ENCODE results near the gene MYMX. TPM values are rescaled to one million over a fixed set of nuclear protein-coding genes. Genes with fewer than 3 reads are reported as not detected.

The MYMX gene
- total RNA-seq, 8 experiments from 2014 or later: 0.27 to 0.38 TPM; not detected in 6

DNA sequence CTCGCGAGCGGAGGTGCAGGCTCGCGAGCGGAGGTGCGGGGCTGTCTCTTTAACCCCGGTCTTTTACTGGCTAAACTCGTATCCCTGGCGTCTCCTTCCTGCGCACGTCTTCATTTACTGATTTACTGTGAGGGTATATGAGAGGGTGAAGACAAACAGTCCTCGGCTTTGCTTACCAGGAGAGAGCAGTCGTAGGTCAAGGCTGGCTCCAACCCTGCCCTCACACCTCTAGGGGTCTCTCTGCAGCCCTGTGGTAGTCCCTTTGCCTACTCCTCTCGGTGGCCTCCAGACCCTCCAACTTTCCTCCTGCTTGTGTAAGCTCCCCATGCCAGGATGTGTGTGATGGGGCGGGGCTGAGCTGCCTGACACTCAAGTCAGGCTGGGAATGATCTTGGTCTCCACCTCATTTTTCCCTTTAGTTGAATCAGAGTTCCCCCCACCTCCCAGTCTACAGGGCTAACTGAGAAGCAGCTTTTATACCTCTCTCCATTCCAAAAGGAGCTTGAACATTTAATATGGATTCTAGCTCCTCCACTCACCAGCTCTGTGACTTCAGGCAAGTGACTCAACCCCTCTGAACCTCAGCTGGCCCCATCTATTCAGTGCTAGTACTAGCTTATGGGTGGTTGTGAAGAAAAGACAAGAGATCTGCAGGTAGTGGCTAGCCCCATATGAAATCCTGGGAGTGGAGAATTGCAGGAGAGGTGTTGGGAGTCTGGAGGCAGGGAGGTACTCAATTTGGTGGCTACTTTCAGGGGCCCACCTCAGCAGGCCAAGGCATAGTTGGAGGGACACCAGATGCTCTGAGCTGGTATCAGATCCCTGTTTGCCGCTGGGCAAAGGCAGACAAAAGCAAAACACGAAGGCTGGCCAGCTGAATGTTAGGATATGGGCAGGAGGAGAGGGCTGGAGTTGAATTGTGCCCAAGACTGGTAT lies 7.6 kb downstream of the MYMX start:
- peak overlapping the region; percentile 6 to 71 for H3K27ac ChIP-seq
- ATAC-seq (replicated peaks in 6 of 8): peak in 6 of 8 experiments; percentile 0 to 12 (median 4)
- peaks cover 54 to 67% of the 10 kb centered on the region in 2 donors for H3K4me1 ChIP-seq (replicated peaks in 1 of 2)
- WGBS, 10 experiments: 6 to 83% (median 28%) methylated on average over 2 to 4 of the region's 18 CpGs; no CpG with 5 or more reads in 6 of the 10 experiments
- H3K4me3 ChIP-seq: peak overlapping the region; percentile 35 to 67 (median 39)
- in situ Hi-C loops (cut with MboI; ENCODE audit: low pct_unique_long_range_greater_than_20kb in 2 of 9, low sequenced_read_pairs in 9 of 9, unreplicated experiment in 9 of 9): no loop called here

DNA sequence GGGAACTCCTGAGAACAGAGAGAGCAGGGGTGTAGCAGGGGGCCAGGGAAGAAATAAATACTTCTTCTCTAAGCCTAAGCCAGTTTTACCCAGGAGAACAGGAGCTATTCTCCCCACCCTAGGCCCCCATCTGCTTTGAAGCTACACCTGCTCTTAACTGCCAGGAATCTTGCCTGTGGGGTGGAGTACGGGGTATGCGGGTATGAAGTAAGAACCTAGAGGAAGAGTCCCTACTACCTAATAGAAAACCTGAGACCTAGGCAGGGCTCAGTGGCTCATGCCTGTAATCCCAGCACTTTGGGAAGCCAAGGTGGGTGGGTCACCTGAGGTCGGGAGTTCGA lies 8.2 kb downstream of the MYMX start:
- no peak for ATAC-seq (replicated peaks in 6 of 8)
- Histone ChIP-seq H3K4me1 (replicated peaks in 1 of 2) (peaks cover 54 to 67% of the 10 kb centered on the region in 2 donors), H3K27ac (peak overlapping the region in 1 of 2 donors; percentile 71), H3K4me3 (peak overlapping the region in 3 of 5 donors; percentile 35 to 44 (median 38))
- in situ Hi-C loops (cut with MboI; ENCODE audit: low pct_unique_long_range_greater_than_20kb in 2 of 9, low sequenced_read_pairs in 9 of 9, unreplicated experiment in 9 of 9): loop anchor here in 1 of 9 experiments (25.0 kb wide), 1 partner anchor 113 kb away; no protein-coding TSS in a partner anchor
- 60 to 100% (median 89%) methylated on average over 2 to 4 of the region's 4 CpGs; no CpG with 5 or more reads in 5 of the 10 experiments for WGBS, 10 experiments

DNA sequence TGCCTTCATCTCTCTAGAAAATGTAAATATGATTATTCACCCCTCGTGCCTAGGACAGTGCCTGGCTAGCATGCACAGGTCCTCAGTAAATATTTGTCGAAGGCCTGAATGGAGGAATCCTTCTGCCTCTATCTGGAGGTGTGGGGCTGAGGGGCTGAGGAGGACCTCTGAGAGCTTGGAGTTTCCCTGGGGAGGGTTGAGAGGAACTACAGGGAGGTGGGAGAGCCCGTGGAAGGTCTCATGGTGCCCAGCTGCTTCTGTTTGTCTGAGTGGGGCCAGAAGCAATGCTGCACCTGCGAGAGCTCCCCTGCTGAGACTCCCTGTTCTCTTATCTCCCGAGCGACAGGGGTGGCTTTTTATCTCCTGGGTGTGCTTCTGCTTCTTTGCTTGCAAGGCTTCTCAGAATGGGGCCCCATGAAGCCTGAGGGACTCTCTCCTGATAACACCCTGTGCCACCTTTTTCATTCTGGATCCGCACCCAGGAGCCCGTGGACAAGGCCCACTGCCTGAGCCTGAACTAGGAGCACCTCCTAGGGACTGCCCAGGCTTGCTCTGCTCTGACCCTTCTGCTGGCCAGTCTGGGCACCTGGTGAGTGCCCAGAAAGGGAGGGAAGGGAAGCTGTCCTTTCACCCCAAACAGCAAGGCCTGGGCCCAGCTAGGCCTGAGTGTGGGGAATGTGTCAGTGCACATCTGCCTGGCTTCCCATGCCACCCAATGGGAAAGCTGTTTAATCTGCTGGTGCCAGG lies 9.0 kb downstream of the MYMX start:
- in situ Hi-C loops (cut with MboI; ENCODE audit: low pct_unique_long_range_greater_than_20kb in 2 of 9, low sequenced_read_pairs in 9 of 9, unreplicated experiment in 9 of 9): loop anchor here in 1 of 9 experiments (25.0 kb wide), 1 partner anchor 113 kb away; no protein-coding TSS in a partner anchor
- peak overlapping the region in 1 of 5 donors; percentile 19 for H3K4me3 ChIP-seq
- WGBS, 10 experiments: 51 to 100% (median 71%) methylated on average over 1 to 7 of the region's 8 CpGs; no CpG with 5 or more reads in 3 of the 10 experiments

DNA sequence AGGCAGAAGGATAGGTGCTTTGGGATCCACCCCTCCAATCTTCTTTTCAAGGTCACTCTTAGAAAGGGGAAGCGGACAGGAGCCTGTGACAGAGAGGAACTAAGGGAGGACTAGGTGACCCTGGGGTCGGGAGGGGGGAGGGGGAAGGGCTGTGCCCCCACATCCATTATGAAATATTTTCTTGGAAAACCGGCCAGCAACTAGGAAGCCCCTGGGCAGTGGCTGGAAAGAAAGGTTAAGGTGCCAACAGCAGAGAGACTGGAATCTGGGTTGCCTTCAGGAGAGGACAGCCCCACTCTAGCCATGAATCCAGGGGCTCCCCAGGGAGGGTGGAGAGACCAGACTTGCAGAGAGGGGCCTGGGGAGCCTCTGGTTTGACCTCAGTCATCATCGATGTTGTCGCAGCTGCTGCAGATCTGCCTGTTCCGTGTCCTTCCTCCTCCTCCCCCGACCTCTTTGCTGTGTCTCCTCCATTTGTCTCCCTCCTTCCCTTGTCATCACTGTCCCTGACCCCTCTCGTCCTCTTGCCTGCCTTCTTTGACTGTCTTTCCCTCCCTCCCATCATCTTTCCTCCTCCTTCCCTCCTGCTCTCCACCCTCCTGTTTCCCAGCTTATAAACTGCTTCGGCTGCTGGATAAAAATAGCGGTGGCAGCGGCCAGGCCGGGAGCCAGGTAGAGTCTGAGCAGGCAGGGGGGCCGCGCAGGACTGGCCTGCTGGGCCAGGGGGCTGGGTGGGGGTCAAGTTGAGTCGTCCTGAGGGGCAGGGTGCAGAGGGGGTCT lies 9.8 kb downstream of the MYMX start:
- Histone ChIP-seq H3K27ac (peak overlapping the region; percentile 87 to 89), H3K4me3 (peak overlapping the region in 3 of 5 donors; percentile 13 to 21 (median 19)), H3K4me1 (replicated peaks in 1 of 2) (peaks cover 51 to 62% of the 10 kb centered on the region in 2 donors)
- whole genome bisulfite sequencing, 10 experiments: 12 to 69% (median 37%) methylated on average over 2 to 5 of the region's 15 CpGs; no CpG with 5 or more reads in 3 of the 10 experiments
- ATAC-seq (replicated peaks in 6 of 8): peak in 3 of 8 experiments; percentile 0 to 7 (median 2)
- in situ Hi-C loops (cut with MboI; ENCODE audit: low pct_unique_long_range_greater_than_20kb in 2 of 9, low sequenced_read_pairs in 9 of 9, unreplicated experiment in 9 of 9): loop anchor here in 1 of 9 experiments (25.0 kb wide), 1 partner anchor 114 kb away; no protein-coding TSS in a partner anchor

More for the DNA sequence above, 9.0 kb downstream of the MYMX start:
- H3K27ac ChIP-seq: peak overlapping the region; percentile 87 to 89
- H3K4me1 ChIP-seq (replicated peaks in 1 of 2): peaks cover 54 to 67% of the 10 kb centered on the region in 2 donors
- no peak for ATAC-seq (replicated peaks in 6 of 8)

DNA sequence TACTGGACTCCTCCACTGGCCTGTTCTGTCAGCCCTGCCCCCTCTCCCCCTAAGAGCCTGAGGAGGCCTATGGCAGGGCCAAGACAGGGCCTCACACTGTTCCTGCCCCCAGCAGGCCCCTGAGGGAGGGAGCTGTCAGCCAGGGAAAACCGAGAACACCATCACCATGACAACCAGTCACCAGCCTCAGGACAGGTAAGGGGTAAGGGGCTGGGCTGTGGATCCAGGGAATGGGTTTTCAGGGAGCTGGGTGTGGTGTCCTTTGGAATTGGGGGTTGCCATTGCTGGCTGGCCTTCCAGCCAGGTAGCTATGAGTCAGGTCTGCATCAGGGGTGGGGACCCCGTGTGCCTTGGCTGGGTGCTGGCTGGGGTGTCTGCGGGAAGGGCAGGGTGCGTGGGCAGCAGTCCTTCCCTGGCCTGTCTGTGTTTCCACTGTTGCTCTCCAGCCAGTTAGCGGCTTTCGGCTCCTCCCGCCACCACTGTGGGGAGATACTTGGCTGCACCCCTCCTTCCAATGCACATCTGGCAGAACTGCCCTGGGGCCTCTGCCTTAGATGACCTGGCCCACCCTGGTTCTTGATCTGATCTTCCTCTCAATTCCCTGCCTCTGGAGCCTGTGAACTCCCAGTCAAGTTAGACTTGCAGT lies 10.5 kb downstream of the MYMX start:
- peak overlapping the region; percentile 87 to 89 for H3K27ac ChIP-seq
- peak overlapping the region in 3 of 5 donors; percentile 13 to 21 (median 19) for H3K4me3 ChIP-seq
- WGBS, 10 experiments: 94 to 100% methylated on average over 4 to 5 of the region's 7 CpGs; no CpG with 5 or more reads in 8 of the 10 experiments
- in situ Hi-C loops (cut with MboI; ENCODE audit: low pct_unique_long_range_greater_than_20kb in 2 of 9, low sequenced_read_pairs in 9 of 9, unreplicated experiment in 9 of 9): loop anchor here in 1 of 9 experiments (25.0 kb wide), 1 partner anchor 115 kb away; no protein-coding TSS in a partner anchor
- H3K4me1 ChIP-seq (replicated peaks in 1 of 2): peaks cover 46 to 54% of the 10 kb centered on the region in 2 donors
- peak in 7 of 8 experiments; percentile 2 to 31 (median 13) for ATAC-seq (replicated peaks in 6 of 8)

DNA sequence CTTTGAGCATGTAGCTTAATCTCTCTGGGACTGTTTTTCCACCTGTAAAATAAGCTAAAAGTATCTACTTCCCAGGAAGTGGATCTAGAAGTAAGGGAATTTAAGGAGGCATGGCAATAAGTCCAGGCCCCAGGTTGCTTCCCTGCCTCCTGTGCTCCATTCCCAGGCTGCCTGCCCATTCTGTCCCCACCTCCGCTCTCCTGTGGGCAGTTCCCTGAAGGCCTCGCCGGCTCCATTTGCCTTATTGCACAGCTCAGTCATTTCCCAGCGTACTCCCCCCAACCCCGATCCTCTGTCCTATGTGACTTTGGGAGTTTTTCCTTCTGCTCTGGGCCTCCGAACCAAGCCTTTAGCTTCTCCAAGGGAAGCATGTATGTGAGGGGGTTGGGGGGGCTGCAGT lies 11.3 kb downstream of the MYMX start:
- in situ Hi-C loops (cut with MboI; ENCODE audit: low pct_unique_long_range_greater_than_20kb in 2 of 9, low sequenced_read_pairs in 9 of 9, unreplicated experiment in 9 of 9): loop anchor here in 1 of 9 experiments (25.0 kb wide), 1 partner anchor 116 kb away; no protein-coding TSS in a partner anchor
- Histone ChIP-seq H3K4me1 (replicated peaks in 1 of 2) (peaks cover 41 to 47% of the 10 kb centered on the region in 2 donors), H3K27ac (peak overlapping the region in 1 of 2 donors; percentile 89), H3K4me3 (no peak overlapping the region)
- ATAC-seq (replicated peaks in 6 of 8): no peak
- 80 to 100% (median 100%) methylated on average over 1 to 5 of the region's 6 CpGs; no CpG with 5 or more reads in 1 of the 10 experiments for WGBS, 10 experiments

DNA sequence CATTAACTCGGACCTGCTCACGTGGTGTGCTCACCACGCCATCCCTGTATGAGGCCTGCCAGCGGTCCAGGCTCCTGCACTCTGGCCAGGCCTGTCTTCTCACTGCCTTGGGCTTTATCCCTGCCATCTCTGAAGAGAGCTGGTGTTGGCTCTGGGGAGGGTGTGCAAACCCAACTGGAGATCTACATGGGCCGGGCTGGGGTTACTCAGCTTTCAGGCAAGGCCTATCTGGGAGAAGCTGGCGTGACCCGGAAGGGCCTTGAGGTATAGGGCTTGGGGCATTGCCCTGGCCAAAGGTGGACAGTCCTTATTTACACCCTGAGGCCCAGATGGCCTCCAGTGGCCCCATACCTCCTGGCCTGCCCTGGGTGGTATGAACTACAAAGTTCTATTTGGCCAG lies 11.7 kb downstream of the MYMX start:
- Histone ChIP-seq H3K4me3 (no peak overlapping the region), H3K27ac (peak overlapping the region in 1 of 2 donors; percentile 89), H3K4me1 (replicated peaks in 1 of 2) (peaks cover 41 to 46% of the 10 kb centered on the region in 2 donors)
- no peak for ATAC-seq (replicated peaks in 6 of 8)
- in situ Hi-C loops (cut with MboI; ENCODE audit: low pct_unique_long_range_greater_than_20kb in 2 of 9, low sequenced_read_pairs in 9 of 9, unreplicated experiment in 9 of 9): loop anchor here in 1 of 9 experiments (25.0 kb wide), 1 partner anchor 116 kb away; no protein-coding TSS in a partner anchor
- WGBS, 10 experiments: 0 to 100% (median 90%) methylated on average over 1 to 3 of the region's 7 CpGs; no CpG with 5 or more reads in 3 of the 10 experiments

DNA sequence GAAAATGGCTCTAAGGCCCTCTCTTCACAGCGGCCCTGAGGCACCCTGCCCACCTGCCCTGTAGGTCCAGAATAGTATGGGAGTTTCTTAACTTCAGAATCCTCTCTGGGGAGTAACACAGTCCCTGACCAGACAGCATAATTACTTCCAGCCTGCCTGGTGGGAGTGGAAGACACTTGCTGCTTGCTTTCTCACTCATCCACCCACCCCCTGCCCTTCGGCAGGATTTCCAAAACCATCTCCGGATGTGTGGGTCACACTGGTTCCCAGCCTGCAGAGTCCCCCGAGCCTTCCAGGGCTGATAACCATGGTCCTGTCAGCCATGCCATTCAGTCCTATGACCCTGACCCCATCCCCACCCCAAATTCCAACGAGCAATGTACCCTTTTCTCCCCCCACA lies 12.1 kb downstream of the MYMX start:
- no peak overlapping the region for H3K4me3 ChIP-seq

DNA sequence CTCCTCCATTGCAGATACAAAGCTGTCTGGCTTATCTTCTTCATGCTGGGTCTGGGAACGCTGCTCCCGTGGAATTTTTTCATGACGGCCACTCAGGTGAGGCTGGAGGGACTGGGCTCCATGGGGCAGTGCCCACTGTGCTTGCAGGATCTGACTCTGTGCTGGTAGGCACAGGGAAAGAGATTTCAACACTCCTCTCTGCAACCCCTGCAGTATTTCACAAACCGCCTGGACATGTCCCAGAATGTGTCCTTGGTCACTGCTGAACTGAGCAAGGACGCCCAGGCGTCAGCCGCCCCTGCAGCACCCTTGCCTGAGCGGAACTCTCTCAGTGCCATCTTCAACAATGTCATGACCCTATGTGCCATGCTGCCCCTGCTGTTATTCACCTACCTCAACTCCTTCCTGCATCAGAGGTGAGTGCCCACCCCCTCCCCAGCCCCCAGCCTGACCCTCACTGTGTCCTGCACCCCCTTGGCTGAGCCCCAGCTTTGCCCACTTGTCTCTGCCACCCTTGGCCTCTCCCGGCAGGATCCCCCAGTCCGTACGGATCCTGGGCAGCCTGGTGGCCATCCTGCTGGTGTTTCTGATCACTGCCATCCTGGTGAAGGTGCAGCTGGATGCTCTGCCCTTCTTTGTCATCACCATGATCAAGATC lies 12.8 kb downstream of the MYMX start:
- peaks cover 36 to 41% of the 10 kb centered on the region in 2 donors for H3K4me1 ChIP-seq (replicated peaks in 1 of 2)
- ATAC-seq (replicated peaks in 6 of 8): no peak
- in situ Hi-C loops (cut with MboI; ENCODE audit: low pct_unique_long_range_greater_than_20kb in 2 of 9, low sequenced_read_pairs in 9 of 9, unreplicated experiment in 9 of 9): loop anchor here in 2 of 9 experiments (10.0 to 25.0 kb wide), 2 partner anchors 55 to 117 kb away; no protein-coding TSS in a partner anchor
- no peak overlapping the region for H3K27ac ChIP-seq
- WGBS, 10 experiments: 100% methylated on average over 1 of the region's 11 CpGs; no CpG with 5 or more reads in 9 of the 10 experiments
- no peak overlapping the region for H3K4me3 ChIP-seq

More for the DNA sequence above, 12.1 kb downstream of the MYMX start:
- peak in 2 of 8 experiments; percentile 11 to 18 for ATAC-seq (replicated peaks in 6 of 8)
- 0 to 100% (median 39%) methylated on average over 1 of the region's 5 CpGs; no CpG with 5 or more reads in 6 of the 10 experiments for WGBS, 10 experiments
- in situ Hi-C loops (cut with MboI; ENCODE audit: low pct_unique_long_range_greater_than_20kb in 2 of 9, low sequenced_read_pairs in 9 of 9, unreplicated experiment in 9 of 9): loop anchor here in 1 of 9 experiments (25.0 kb wide), 1 partner anchor 117 kb away; no protein-coding TSS in a partner anchor
- H3K4me1 ChIP-seq (replicated peaks in 1 of 2): peaks cover 41 to 46% of the 10 kb centered on the region in 2 donors
- no peak overlapping the region for H3K27ac ChIP-seq

DNA sequence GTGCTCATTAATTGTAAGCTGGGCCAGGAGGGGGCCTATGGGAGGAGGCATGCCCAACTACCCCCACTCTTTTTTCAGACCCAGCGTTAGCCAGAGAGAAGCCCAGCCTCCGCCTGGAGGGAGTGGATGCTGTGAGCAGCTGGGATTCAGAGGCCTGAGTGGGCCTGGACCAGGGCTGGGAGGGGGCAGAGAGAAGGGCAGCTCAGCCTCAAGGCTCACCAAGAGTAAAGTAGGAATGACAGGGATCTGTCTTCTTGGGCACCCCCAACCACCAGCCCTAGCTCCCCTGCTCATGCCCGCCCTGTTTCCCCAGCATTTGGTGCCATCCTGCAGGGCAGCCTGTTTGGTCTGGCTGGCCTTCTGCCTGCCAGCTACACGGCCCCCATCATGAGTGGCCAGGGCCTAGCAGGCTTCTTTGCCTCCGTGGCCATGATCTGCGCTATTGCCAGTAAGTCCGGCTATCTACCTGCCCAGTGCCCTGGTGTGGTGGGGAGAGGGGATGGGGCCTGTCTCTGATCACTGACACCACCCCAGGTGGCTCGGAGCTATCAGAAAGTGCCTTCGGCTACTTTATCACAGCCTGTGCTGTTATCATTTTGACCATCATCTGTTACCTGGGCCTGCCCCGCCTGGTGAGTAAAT lies 13.4 kb downstream of the MYMX start:
- H3K27ac ChIP-seq: no peak overlapping the region
- H3K4me3 ChIP-seq: no peak overlapping the region
- in situ Hi-C loops (cut with MboI; ENCODE audit: low pct_unique_long_range_greater_than_20kb in 2 of 9, low sequenced_read_pairs in 9 of 9, unreplicated experiment in 9 of 9): loop anchor here in 2 of 9 experiments (10.0 to 25.0 kb wide), 2 partner anchors 55 to 118 kb away; no protein-coding TSS in a partner anchor
- H3K4me1 ChIP-seq (replicated peaks in 1 of 2): peaks cover 30 to 34% of the 10 kb centered on the region in 2 donors
- no peak for ATAC-seq (replicated peaks in 6 of 8)
- WGBS, 10 experiments: 98 to 100% (median 100%) methylated on average over 1 to 6 of the region's 10 CpGs; no CpG with 5 or more reads in 6 of the 10 experiments

All from motor neuron (in vitro differentiated cells).